Neural cell (in vitro differentiated cells): ENCODE measurements around the gene CCDC106. TPM values are rescaled to one million over a fixed set of nuclear protein-coding genes. Genes with fewer than 3 reads are reported as not detected.

ENCODE experiments used
- H2AFZ ChIP-seq: fragments of 200-600, 300-800 bp; sonication (generic), shearing (Covaris generic); 2 replicates; pipeline ENCODE4 v1.6.0; 2014; ENCODE audit warnings: low read depth, mild to moderate bottlenecking, antibody characterized with exemption, low read length, moderate library complexity
- H3F3A ChIP-seq: fragments of 200-600 bp; shearing (Covaris generic); 2 replicates; pipeline ENCODE4 v1.6.1; 2016; ENCODE audit warnings: mild to moderate bottlenecking, moderate library complexity, mixed read lengths, antibody characterized with exemption, low read length; ENCODE audit not compliant: insufficient read depth, poor library complexity, severe bottlenecking
- H3K27ac ChIP-seq: fragments of 200-600, 300-800 bp; sonication (generic), shearing (Covaris generic); 2 replicates; pipeline ENCODE4 v1.5.1; 2014; ENCODE audit warnings: mild to moderate bottlenecking, low read length, moderate library complexity
- H3K27me3 ChIP-seq: fragments of 300-800, 200-600 bp; sonication (generic), shearing (Covaris generic); 2 replicates; pipeline ENCODE4 v1.6.0; 2014; ENCODE audit warnings: mild to moderate bottlenecking, low read depth, low read length, moderate library complexity; ENCODE audit not compliant: insufficient read depth
- H3K36me3 ChIP-seq: fragments of 300-800, 200-600 bp; sonication (generic), shearing (Covaris generic); 2 replicates; pipeline ENCODE4 v1.5.1; 2014; ENCODE audit warnings: mild to moderate bottlenecking, antibody characterized with exemption, low read length, moderate library complexity; ENCODE audit not compliant: insufficient read depth
- H3K4me2 ChIP-seq: fragments of 300-800, 200-600 bp; sonication (generic), shearing (Covaris generic); 2 replicates; pipeline ENCODE4 v1.6.0; 2014; ENCODE audit warnings: mild to moderate bottlenecking, low read length
- H3K4me3 ChIP-seq: fragments of 300-800, 200-600 bp; sonication (generic), shearing (Covaris generic); 2 replicates; pipeline ENCODE4 v1.5.1; 2014; ENCODE audit warnings: mild to moderate bottlenecking, low read length, moderate library complexity
- H3K79me2 ChIP-seq: fragments of 200-600 bp; shearing (Covaris generic); replicated peaks from 2 replicates; pipeline ENCODE4 v1.6.0; 2014; ENCODE audit warnings: mild to moderate bottlenecking, low read length, moderate library complexity; ENCODE audit not compliant: insufficient read depth
- H3K9ac ChIP-seq: fragments of 300-800, 200-600 bp; sonication (generic), shearing (Covaris generic); 2 replicates; pipeline ENCODE4 v1.6.1; 2016; ENCODE audit warnings: mild to moderate bottlenecking, low read length, mixed read lengths
- H3K9me2 ChIP-seq: fragments of 200-600 bp; shearing (Covaris generic); 2 replicates; pipeline ENCODE4 v1.6.1; 2016; ENCODE audit warnings: mild to moderate bottlenecking, low read length, mixed read lengths; ENCODE audit not compliant: insufficient read depth
- H3K9me3 ChIP-seq: fragments of 200-600, 300-800 bp; sonication (generic), shearing (Covaris generic); 2 replicates; pipeline ENCODE4 v1.6.1; 2016; ENCODE audit warnings: mild to moderate bottlenecking, mixed run types, low read length, moderate library complexity, mixed read lengths
- H4K20me1 ChIP-seq: fragments of 200-600 bp; shearing (Covaris generic); 2 replicates; pipeline ENCODE4 v1.6.1; 2016; ENCODE audit warnings: mild to moderate bottlenecking, mixed run types; ENCODE audit not compliant: insufficient read depth
- EP300 ChIP-seq: fragments of 450-650 bp; conservative IDR thresholded peaks from 2 replicates; pipeline ENCODE4 v1.6.1; 2014; ENCODE audit warnings: antibody characterized with exemption, mild to moderate bottlenecking, moderate library complexity; ENCODE audit not compliant: poor library complexity, severe bottlenecking
- MXI1 ChIP-seq: fragments of 450-650 bp; conservative IDR thresholded peaks from 2 replicates; pipeline ENCODE4 v1.6.1; 2014; ENCODE audit warnings: antibody characterized with exemption, mild to moderate bottlenecking; ENCODE audit not compliant: poor library complexity, severe bottlenecking
- POLR2AphosphoS5 ChIP-seq: IDR thresholded peaks from 2 replicates; pipeline ENCODE4 v1.6.1; 2012
- RAD21 ChIP-seq: fragments of 450-650 bp; conservative IDR thresholded peaks from 2 replicates; pipeline ENCODE4 v1.6.1; 2014; ENCODE audit warnings: antibody characterized with exemption, mild to moderate bottlenecking, moderate library complexity
- SMC3 ChIP-seq: fragments of 450-650 bp; conservative IDR thresholded peaks from 2 replicates; pipeline ENCODE4 v1.6.1; 2014; ENCODE audit warnings: antibody characterized with exemption, mild to moderate bottlenecking, moderate library complexity; ENCODE audit not compliant: poor library complexity
- TAF1 ChIP-seq: IDR thresholded peaks from 2 replicates; pipeline ENCODE4 v1.6.1; 2012; ENCODE audit warnings: low read depth
- polyA plus RNA-seq: library from polyadenylated mRNA; depleted of rRNA; stranded (reverse); fragments of >200 nt; gene quantifications from 2 replicates; pipeline ENCODE4 v1.2.3, GENCODE V29; 2014

Gene CCDC106
- polyA plus RNA-seq, 1 donor from 2014 or later: 33.8 TPM

DNA sequence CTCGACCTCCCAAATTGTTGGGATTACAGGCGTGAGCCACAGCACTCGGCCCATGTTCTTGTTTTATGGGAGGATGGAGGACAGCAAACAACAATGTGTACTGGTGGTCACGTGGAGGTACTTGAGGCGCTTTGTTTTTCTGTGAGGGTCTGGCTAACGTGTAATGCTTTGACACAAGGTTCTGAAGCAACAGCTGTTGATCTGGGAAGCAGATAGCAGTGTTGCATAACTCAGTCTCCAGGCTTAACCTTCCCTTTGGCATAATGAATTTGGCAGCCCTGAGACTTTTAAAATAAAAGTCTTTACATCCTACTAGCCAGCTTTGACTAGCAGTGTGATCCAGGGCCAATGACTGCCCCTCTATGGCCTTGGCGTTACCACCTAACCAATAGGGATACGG is 14.2 kb upstream of the CCDC106 start:
- Histone ChIP-seq H3K79me2 (peaks cover 20% of the 10 kb centered on the region), H3K9me2 (no peaks in the 10 kb centered on the region), H3K4me2 (no peak overlapping the region), H3K36me3 (no peaks in the 10 kb centered on the region), H3K9me3 (no peaks in the 10 kb centered on the region), H3F3A (no peaks in the 10 kb centered on the region), H3K4me3 (no peak overlapping the region), H3K9ac (no peak overlapping the region), H3K27me3 (no peaks in the 10 kb centered on the region), H2AFZ (no peak overlapping the region), H3K27ac (no peak overlapping the region), H4K20me1 (no peaks in the 10 kb centered on the region)
- TF ChIP-seq POLR2AphosphoS5: no peak

DNA sequence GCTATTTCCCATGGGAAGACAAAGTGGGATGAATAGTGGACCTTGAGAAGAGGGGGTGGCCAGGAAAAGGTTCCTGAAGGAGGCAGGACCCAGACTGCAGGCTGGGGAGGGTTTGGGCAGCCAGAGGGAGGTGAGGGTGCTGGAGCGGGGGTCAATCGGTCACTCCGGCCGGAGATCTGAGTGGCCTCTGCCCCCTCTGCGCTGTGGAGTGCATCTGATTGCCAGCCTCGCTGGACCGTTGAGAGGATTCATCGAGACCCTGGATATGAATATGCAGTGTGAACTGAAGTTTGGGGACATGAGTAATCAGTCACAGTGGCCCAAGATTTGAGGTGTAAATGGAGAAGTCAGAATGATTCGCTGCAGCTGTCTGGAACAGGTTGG is 12.7 kb upstream of the CCDC106 start:
- Histone ChIP-seq H2AFZ (peak overlapping the region; percentile 51), H3K4me3 (peak overlapping the region; percentile 97), H3K4me2 (peak overlapping the region; percentile 81), H3K27me3 (no peaks in the 10 kb centered on the region), H3K79me2 (peaks cover 25% of the 10 kb centered on the region), H3F3A (no peaks in the 10 kb centered on the region), H3K27ac (peak overlapping the region; percentile 79), H3K9ac (peak overlapping the region; percentile 94), H3K9me3 (no peaks in the 10 kb centered on the region), H3K36me3 (no peaks in the 10 kb centered on the region), H3K9me2 (no peaks in the 10 kb centered on the region), H4K20me1 (no peaks in the 10 kb centered on the region)
- TF ChIP-seq MXI1: peak; percentile 1
- TF ChIP-seq EP300: no peak

- H3K4me3 ChIP-seq: peak overlapping the region; percentile 97
- TF ChIP-seq SMC3: no peak
- no peak for TF ChIP-seq RAD21
- no peak for TF ChIP-seq EP300
Observed at GRCh38 chr19:55635856-55636440, 12.1 kb upstream of the CCDC106 start.

GRCh38 chr19:55636723-55637122 is 11.3 kb upstream of the CCDC106 start:
- H3K27me3 ChIP-seq: no peaks in the 10 kb centered on the region
- no peak overlapping the region for H3K4me2 ChIP-seq
- no peak overlapping the region for H3K9ac ChIP-seq
- no peaks in the 10 kb centered on the region for H3K9me2 ChIP-seq
- TF ChIP-seq TAF1 (no peak), EP300 (no peak), RAD21 (no peak), SMC3 (no peak)
- H2AFZ ChIP-seq: no peak overlapping the region
- H3K36me3 ChIP-seq: no peaks in the 10 kb centered on the region
- H3F3A ChIP-seq: no peaks in the 10 kb centered on the region
- H3K27ac ChIP-seq: no peak overlapping the region
- H3K9me3 ChIP-seq: no peaks in the 10 kb centered on the region
- no peaks in the 10 kb centered on the region for H4K20me1 ChIP-seq
- no peak overlapping the region for H3K4me3 ChIP-seq
- H3K79me2 ChIP-seq: peaks cover 30% of the 10 kb centered on the region

More at GRCh38 chr19:55635856-55636440, 12.1 kb upstream of the CCDC106 start:
- Histone ChIP-seq H3K79me2 (peaks cover 25% of the 10 kb centered on the region), H3K4me2 (peak overlapping the region; percentile 81), H3F3A (no peaks in the 10 kb centered on the region), H3K9ac (peak overlapping the region; percentile 94), H4K20me1 (no peaks in the 10 kb centered on the region), H3K9me2 (no peaks in the 10 kb centered on the region), H2AFZ (no peak overlapping the region), H3K9me3 (no peaks in the 10 kb centered on the region), H3K27ac (no peak overlapping the region), H3K36me3 (no peaks in the 10 kb centered on the region), H3K27me3 (no peaks in the 10 kb centered on the region)
